UCSD-AML1 (cell line): ENCODE measurements around the gene RAB11FIP4.

ENCODE experiments used
- DNase-seq: peaks from one replicate; lab custom pipeline; 2025; ENCODE audit not compliant: unreplicated experiment; lab: John Stamatoyannopoulos, UW

The RAB11FIP4 gene

DNA sequence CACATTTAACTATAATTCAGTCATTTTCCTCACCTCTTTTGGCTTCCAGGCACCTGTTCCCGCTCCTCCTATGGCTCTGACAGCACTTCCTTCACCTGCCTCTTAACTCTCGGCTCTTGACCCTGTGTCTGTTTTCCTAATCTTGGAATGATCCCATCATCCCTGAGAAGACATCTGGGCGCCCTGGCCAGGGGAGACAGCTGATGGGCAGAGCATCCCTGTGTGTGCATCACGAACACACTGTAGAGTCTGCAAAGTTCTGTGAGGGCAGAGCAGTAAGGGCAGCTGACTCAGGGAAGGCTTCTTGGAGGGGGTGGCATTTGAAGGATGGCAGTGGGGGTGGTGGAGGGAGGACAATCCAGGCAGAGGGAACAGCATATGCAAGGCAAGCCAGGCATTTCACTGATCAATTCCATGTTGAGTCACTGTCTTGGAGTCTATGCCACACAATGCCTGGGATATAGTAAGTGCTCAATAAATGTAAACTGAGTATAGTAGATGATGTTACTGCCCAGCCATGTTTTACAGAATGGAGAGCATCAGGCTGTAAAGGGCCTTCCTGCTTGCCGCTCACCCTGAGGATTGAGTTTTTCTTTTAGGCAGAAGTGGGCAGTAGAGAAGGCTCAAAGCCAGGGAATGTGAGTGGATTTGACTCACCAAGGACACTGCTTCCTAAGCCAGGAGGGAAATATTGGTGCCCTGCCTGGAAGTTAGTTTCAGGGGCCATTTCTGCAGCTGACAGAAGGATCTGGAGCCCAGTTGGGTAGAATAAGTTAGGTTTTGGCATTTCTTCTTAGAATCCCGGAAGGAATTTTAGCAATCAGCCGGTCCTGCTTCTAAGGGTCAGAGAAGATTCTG, 5.8 kb upstream of the RAB11FIP4 start:
- DNase-seq, result no peak

DNA sequence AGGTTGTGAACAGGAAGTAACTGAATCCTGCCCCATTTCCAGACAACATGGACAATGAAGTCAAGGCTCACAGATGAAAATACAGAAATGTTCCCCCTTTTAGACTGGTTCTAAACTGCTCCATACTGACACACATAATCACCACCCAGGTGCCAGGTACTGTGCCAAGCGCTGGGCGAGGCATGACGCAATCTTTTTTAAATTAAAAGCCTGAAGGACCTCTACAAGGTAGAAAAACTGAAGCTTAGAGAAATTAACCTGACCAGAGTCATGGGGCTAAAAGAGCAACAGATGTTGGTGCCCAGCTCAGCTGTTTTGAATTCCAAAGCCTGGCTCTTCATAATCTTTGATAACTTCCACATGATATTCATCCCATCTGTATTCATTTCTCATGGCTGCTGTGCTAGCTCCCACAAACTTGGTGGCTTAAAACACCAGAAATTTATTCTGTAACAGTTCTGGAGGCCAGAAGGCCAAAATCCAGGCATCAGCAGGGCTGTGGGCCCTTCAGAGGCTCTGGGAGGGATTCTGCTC, 4.9 kb upstream of the RAB11FIP4 start:
- no peak for DNase-seq

DNA sequence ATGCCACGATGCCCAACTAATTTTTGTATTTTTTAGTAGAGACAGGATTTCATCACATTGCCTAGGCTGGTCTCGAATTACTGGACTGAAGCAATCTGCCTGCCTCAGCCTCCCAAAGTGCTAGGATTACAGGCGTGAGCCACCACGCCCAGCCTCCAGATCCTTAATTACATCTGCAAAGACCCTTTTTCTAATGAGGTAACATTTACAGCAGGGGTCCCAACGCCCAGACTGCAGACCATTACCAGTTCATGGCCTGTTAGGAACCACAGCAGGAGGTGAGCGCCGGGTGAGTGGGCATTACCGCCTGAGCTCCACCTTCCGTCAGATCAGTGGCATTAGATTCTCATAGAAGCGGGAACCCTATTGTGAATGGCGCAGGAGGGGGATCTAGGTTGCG, 4.0 kb upstream of the RAB11FIP4 start:
- no peak for DNase-seq

- DNase-seq, result no peak
These were observed 3.1 kb upstream of the RAB11FIP4 start for GRCh38 chr17:31388351-31388750.

GRCh38 chr17:31388770-31389656, 2.5 kb upstream of the RAB11FIP4 start:
- DNase-seq, result peak; percentile 56

GRCh38 chr17:31389657-31390381, 1.7 kb upstream of the RAB11FIP4 start:
- no peak for DNase-seq

- DNase-seq, result no peak
These were observed 1.1 kb upstream of the RAB11FIP4 start for GRCh38 chr17:31390426-31390747.

GRCh38 chr17:31390748-31391495, 553 bp upstream of the RAB11FIP4 start:
- no peak for DNase-seq

- DNase-seq, result no peak
These were observed 754 bp downstream of the RAB11FIP4 start for GRCh38 chr17:31392002-31392855.

- no peak for DNase-seq
These were observed 1.6 kb downstream of the RAB11FIP4 start for GRCh38 chr17:31392856-31393748.

DNA sequence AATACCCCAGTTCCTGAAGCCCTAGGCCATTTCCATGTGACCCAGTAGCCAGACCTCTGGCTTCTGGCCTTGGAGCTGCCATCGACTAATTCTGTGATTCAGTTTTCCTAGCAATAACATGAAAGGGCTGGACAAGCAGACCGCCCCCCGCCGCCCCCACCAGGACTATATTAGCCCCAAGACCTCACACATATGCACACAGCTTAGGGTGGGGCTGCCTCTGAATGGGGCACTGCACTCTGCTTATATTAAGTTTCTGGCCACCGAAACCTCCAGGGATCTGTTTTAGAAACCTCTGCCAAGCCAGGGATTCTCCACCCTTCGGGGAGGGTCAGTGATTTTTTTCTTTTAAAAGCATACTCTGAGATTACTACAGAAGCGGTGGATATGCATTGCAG, 2.3 kb downstream of the RAB11FIP4 start:
- no peak for DNase-seq

DNA sequence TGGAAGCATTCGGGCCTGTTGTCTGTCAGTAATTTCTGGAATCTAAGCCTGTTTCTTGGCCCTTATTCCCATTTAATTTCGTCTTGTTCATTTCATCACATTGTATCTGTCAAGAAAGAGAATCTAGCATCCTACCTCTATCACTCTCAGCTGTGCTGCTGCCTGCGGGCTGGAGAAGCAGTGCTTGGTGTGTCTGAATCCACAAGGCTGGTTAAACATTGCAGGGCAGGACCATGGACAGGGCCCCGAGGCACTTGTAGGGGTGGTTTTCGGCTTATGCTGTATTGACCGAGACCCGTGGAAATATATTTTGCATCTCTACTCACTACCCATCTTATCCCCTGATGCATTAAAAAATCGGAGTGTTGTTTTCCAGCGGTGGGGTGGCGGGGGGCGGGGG, 3.1 kb downstream of the RAB11FIP4 start:
- peak; percentile 66 for DNase-seq

GRCh38 chr17:31397256-31397939, 5.9 kb downstream of the RAB11FIP4 start:
- DNase-seq, result no peak

DNA sequence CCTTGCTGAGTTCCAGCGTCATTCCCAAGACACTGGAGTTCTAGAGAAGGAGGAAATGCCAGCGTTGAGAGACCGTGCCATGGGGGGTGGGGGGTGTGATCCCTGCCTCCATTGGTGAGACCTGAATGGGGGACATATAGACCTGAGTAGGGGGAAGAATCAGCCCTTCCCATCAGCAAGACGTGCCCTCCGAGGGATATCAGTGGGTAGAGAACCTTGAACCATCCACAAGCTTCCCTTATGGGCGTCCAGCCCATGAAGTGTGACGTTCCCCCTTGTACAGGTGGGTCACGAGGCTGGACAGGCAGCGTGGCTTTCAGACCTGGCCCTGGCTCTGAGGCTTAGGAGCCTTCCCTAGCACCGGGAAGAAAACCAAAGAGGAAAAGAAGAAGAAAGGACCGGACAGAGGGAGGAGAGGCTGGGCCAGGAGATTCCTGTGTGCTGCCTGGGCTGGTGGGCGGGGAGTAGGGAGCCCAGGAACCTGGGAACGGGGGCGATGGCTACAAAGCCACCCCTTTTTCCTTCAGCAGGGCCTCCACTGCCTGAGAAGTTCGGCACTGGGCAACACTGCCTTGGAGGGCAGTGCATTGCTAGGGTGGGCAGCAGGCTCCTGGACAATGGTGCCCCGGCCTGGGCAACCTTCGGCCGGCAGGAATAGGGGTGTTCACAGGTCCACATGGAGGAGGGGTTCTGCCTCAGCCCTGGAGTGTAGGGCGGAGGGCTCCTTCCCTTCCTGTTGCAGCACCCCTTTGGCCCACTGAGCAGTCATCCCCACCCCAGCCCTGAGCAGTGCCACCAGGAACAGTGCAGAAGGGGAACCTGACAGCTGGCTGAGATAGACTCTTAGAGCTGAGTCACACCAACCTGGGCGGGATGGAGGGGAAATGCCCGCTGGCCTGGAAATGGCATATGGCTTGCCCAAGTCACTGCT, 7.2 kb downstream of the RAB11FIP4 start:
- no peak for DNase-seq

DNA sequence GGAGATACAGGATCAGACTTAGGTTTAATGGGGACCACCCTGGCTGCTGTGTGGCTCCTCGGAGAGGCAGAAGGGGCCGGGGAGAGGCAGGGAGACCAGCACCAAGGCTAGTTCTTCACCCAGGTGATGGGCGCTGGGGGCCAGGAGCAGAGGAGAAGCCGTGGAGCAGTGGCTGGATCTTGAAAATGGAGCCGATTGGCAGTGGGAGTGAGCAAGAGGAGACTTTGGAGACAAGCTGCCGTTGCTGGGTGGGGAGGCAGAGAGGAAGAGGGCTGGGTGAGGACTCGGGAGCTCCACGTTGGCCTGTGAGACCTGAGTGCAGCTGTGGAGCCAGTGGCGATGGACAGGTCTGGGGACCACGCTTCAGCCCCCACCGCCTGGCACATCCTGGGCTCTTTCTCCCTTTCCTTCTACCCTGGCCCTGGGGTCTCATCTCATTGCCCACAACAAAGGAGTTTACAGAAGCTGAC, 9.0 kb downstream of the RAB11FIP4 start:
- no peak for DNase-seq

DNA sequence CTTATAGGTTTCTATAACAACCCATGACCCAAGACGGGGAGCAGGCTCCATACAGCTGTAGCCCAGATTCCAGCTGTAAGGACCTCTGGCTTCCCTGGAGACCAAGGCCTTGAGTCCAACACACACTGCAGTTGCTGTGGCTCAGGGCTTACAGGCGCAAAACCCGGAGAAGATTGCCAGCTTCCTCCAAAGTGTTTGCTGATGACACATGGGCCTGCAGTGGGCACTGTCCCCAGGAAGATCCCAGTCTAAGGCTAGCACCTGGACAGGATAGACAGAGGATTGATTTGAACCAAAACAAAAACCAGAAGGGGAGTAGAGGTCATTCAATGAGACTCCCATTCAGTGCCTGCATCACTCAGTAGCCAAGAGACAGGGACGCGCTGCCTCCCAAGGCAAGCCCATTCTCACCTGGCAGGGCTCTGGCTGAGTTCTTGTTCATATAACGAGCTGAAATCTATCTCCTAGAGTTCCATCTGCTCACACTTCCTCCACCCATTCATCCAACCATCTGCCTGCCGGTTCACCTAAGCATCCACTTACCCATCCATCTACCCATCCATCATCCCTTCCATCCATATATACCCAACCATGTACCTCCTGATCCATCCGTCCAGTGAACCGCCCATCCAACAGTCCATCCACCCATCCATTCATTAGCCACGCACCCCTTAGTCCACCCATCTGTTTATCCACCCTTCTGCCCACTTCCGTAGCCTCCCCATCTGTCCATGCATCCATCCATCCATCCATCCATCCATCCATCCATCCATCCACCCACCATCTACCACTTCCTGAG, 10.2 kb downstream of the RAB11FIP4 start:
- no peak for DNase-seq
